SK-N-SH (cell line): ENCODE results near the gene ENTPD1. TPM values are rescaled to one million over a fixed set of nuclear protein-coding genes. Genes with fewer than 3 reads are reported as not detected.

Source experiments
- CTCF ChIA-PET: fragments of 300-600, 350-600 bp; formaldehyde crosslinking; extraction: SDS; loops from one replicate; lab custom pipeline; 2021; lab: Yijun Ruan, JAX
- POLR2A ChIA-PET: fragments of 350-600 bp; sonication (Branson Sonifier 250); formaldehyde crosslinking; extraction: SDS; loops from one replicate; lab custom pipeline; 2020; ENCODE audit warnings: antibody characterized with exemption, inconsistent platforms; lab: Yijun Ruan, JAX
- DNase-seq: peaks from one replicate; pipeline ENCODE4 v3.0.0; 2012
- H2AFZ ChIP-seq: fragments of 200-600 bp; sonication (generic); 2 replicates; pipeline ENCODE4 v1.8.1; 2016; ENCODE audit warnings: antibody characterized with exemption, mild to moderate bottlenecking, low read depth
- H3F3A ChIP-seq: fragments of 200-600 bp; sonication (generic); replicated peaks from 2 replicates; pipeline ENCODE3; 2016; ENCODE audit warnings: antibody characterized with exemption, mild to moderate bottlenecking; ENCODE audit not compliant: insufficient read depth
- H3K27ac ChIP-seq, 2 experiments: fragments of 200-500 bp in 1 of 2; fragments of 200-600 bp in 1 of 2; sonication (Bioruptor generic) in 1 of 2; sonication (generic), shearing (Covaris generic) in 1 of 2; 2 replicates each; pipeline versions ENCODE4 v1.5.1 to v1.6.1; 2014 to 2016; ENCODE audit warnings: low read depth in 2 of 2, inconsistent platforms in 1 of 2, low read length in 1 of 2, mild to moderate bottlenecking in 1 of 2, mixed read lengths in 1 of 2
- H3K27me3 ChIP-seq: fragments of 200-600 bp; sonication (generic), shearing (Covaris generic); 2 replicates; pipeline ENCODE4 v1.6.1; 2016; ENCODE audit warnings: mixed run types; ENCODE audit not compliant: insufficient read depth
- H3K36me3 ChIP-seq, 2 experiments: fragments of 200-500 bp in 1 of 2; fragments of 200-600 bp in 1 of 2; sonication (Bioruptor generic) in 1 of 2; sonication (generic) in 1 of 2; replicated peaks in 1 of 2; 2 replicates each; pipeline versions ENCODE3 to v1.5.1; 2014 to 2016; ENCODE audit warnings: low read length in 1 of 2, mild to moderate bottlenecking in 1 of 2; ENCODE audit not compliant: insufficient read depth in 2 of 2, control insufficient read depth in 1 of 2
- H3K4me1 ChIP-seq, 2 experiments: fragments of 200-500 bp in 1 of 2; fragments of 200-600 bp in 1 of 2; sonication (Bioruptor generic) in 1 of 2; sonication (generic), shearing (Covaris generic) in 1 of 2; 2 replicates each; pipeline versions ENCODE4 v1.5.1 to v1.6.1; 2014 to 2016; ENCODE audit warnings: low read depth in 1 of 2, low read length in 1 of 2, mixed run types in 1 of 2; ENCODE audit not compliant: insufficient read depth in 2 of 2, control insufficient read depth in 1 of 2
- H3K4me2 ChIP-seq: fragments of 200-600 bp; sonication (generic), shearing (Covaris generic); 2 replicates; pipeline ENCODE4 v1.6.1; 2017; ENCODE audit warnings: mixed run types
- H3K4me3 ChIP-seq, 2 experiments: fragments of 200-500 bp in 1 of 2; fragments of 200-600 bp in 1 of 2; sonication (Bioruptor generic) in 1 of 2; sonication (generic), shearing (Covaris generic) in 1 of 2; 2 replicates each; pipeline versions ENCODE4 v1.5.1 to v1.8.1; 2014 to 2016; ENCODE audit warnings: low read depth in 2 of 2, inconsistent platforms in 1 of 2, low read length in 1 of 2, mild to moderate bottlenecking in 1 of 2, mixed read lengths in 1 of 2, moderate library complexity in 1 of 2
- H3K79me2 ChIP-seq: fragments of 200-600 bp; sonication (generic); 2 replicates; pipeline ENCODE4 v1.8.1; 2017; ENCODE audit warnings: mild to moderate bottlenecking; ENCODE audit not compliant: insufficient read depth
- H3K9ac ChIP-seq: fragments of 200-600 bp; sonication (generic); 2 replicates; pipeline ENCODE4 v1.6.1; 2017; ENCODE audit warnings: mixed run types
- H3K9me2 ChIP-seq: fragments of 200-600 bp; sonication (generic); 2 replicates; pipeline ENCODE4 v1.6.1; 2017; ENCODE audit warnings: mixed run types
- H3K9me3 ChIP-seq: fragments of 200-600 bp; sonication (generic); 2 replicates; pipeline ENCODE4 v1.6.1; 2017; ENCODE audit warnings: mixed run types, mild to moderate bottlenecking, moderate library complexity
- H4K20me1 ChIP-seq: fragments of 200-600 bp; sonication (generic); 2 replicates; pipeline ENCODE4 v1.6.1; 2017; ENCODE audit warnings: mild to moderate bottlenecking, mixed run types; ENCODE audit not compliant: insufficient read depth
- ELF1 ChIP-seq: IDR thresholded peaks from 2 replicates; pipeline ENCODE4 v1.4.0; 2012
- EP300 ChIP-seq, 2 experiments: IDR thresholded peaks; 2 replicates each; pipeline versions ENCODE4 v1.4.0 to v1.6.1; 2012; ENCODE audit warnings: borderline replicate concordance in 1 of 2, low read depth in 1 of 2, low read length in 1 of 2
- FOSL2 ChIP-seq: IDR thresholded peaks from 2 replicates; pipeline ENCODE4 v1.4.0; 2012; ENCODE audit warnings: low read depth, mild to moderate bottlenecking, moderate library complexity, borderline replicate concordance
- GABPA ChIP-seq: IDR thresholded peaks from 2 replicates; pipeline ENCODE4 v1.4.0; 2012; ENCODE audit warnings: low read depth, mild to moderate bottlenecking
- NRF1 ChIP-seq: IDR thresholded peaks from 2 replicates; pipeline ENCODE4 v1.6.1; 2012; ENCODE audit warnings: low read depth, mild to moderate bottlenecking, low read length
- PBX3 ChIP-seq: IDR thresholded peaks from 2 replicates; pipeline ENCODE4; 2012
- RAD21 ChIP-seq: IDR thresholded peaks from 2 replicates; pipeline ENCODE4 v1.6.1; 2012; ENCODE audit warnings: mild to moderate bottlenecking, low read length
- RCOR1 ChIP-seq: fragments of 150-350 bp; IDR thresholded peaks from 2 replicates; pipeline ENCODE4 v1.6.1; 2017; ENCODE audit warnings: antibody characterized with exemption, low read length
- RXRA ChIP-seq: IDR thresholded peaks from 2 replicates; pipeline ENCODE4 v1.4.0; 2012; ENCODE audit warnings: low read depth, mild to moderate bottlenecking, borderline replicate concordance
- TAF1 ChIP-seq: IDR thresholded peaks from 2 replicates; pipeline ENCODE4 v1.6.1; 2012; ENCODE audit warnings: low read depth, mild to moderate bottlenecking, low read length, moderate library complexity, borderline replicate concordance
- TEAD4 ChIP-seq: IDR thresholded peaks from 2 replicates; pipeline ENCODE4 v1.4.0; 2012; ENCODE audit warnings: mild to moderate bottlenecking, borderline replicate concordance; ENCODE audit not compliant: insufficient read depth
- USF1 ChIP-seq: IDR thresholded peaks from 2 replicates; pipeline ENCODE4 v1.4.0; 2012; ENCODE audit warnings: low read depth, borderline replicate concordance
- YY1 ChIP-seq: IDR thresholded peaks from 2 replicates; pipeline ENCODE4 v1.4.0; 2012; ENCODE audit warnings: low read depth, mild to moderate bottlenecking
- WGBS: methylation state at CpG from one replicate; pipeline ENCODE4 v1.1.6; 2017; ENCODE audit warnings: low lambda C conversion rate; 5-methylcytosine and 5-hydroxymethylcytosine counted together
- polyA plus RNA-seq, 3 experiments: library from polyadenylated mRNA; depleted of rRNA; stranded (reverse); fragments of >200 nt; gene quantifications; 2 replicates each; pipeline ENCODE4 v1.2.3, GENCODE V29; 2012
- TF ChIP-seq, protein P1 (sequence below): fragments of 200-600 bp; sonication (generic); IDR thresholded peaks from 2 replicates; pipeline ENCODE4 v1.6.1; 2017; ENCODE audit warnings: antibody characterized with exemption, mild to moderate bottlenecking, moderate library complexity
- TF ChIP-seq, protein P2 (sequence below): fragments of 150-350 bp; IDR thresholded peaks from 2 replicates; pipeline ENCODE4 v1.6.1; 2017; ENCODE audit warnings: antibody characterized with exemption, low read length, low read depth, borderline replicate concordance
- TF ChIP-seq, protein P3 (sequence below): IDR thresholded peaks from 2 replicates; pipeline ENCODE4 v1.4.0; 2012; ENCODE audit warnings: low read depth

The ENTPD1 gene
- polyA plus RNA-seq, 1 of the 3 experiments (the other 2 are of a cell fraction) = 0.02 TPM

- Histone ChIP-seq H3K4me2 (no peak overlapping the region), H2AFZ (no peak overlapping the region), H3F3A (no peaks in the 10 kb centered on the region), H4K20me1 (no peaks in the 10 kb centered on the region), H3K79me2 (no peaks in the 10 kb centered on the region), H3K27ac (no peak overlapping the region), H3K4me1 (no peaks in the 10 kb centered on the region), H3K9me2 (no peaks in the 10 kb centered on the region), H3K27me3 (no peaks in the 10 kb centered on the region), H3K9ac (no peak overlapping the region), H3K9me3 (no peaks in the 10 kb centered on the region), H3K4me3 (no peak overlapping the region), H3K36me3 (no peaks in the 10 kb centered on the region)
- ChIA-PET CTCF (interaction anchor here (1.1 kb wide), 1 partner anchor 10 kb away, joined by 3 read pairs; no protein-coding TSS in a partner anchor), POLR2A (no interaction called here)
- no peak for DNase-seq
- TF ChIP-seq, protein P1, sequence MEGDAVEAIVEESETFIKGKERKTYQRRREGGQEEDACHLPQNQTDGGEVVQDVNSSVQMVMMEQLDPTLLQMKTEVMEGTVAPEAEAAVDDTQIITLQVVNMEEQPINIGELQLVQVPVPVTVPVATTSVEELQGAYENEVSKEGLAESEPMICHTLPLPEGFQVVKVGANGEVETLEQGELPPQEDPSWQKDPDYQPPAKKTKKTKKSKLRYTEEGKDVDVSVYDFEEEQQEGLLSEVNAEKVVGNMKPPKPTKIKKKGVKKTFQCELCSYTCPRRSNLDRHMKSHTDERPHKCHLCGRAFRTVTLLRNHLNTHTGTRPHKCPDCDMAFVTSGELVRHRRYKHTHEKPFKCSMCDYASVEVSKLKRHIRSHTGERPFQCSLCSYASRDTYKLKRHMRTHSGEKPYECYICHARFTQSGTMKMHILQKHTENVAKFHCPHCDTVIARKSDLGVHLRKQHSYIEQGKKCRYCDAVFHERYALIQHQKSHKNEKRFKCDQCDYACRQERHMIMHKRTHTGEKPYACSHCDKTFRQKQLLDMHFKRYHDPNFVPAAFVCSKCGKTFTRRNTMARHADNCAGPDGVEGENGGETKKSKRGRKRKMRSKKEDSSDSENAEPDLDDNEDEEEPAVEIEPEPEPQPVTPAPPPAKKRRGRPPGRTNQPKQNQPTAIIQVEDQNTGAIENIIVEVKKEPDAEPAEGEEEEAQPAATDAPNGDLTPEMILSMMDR = no peak
- TF ChIP-seq TEAD4 = no peak
- TF ChIP-seq, protein P2, sequence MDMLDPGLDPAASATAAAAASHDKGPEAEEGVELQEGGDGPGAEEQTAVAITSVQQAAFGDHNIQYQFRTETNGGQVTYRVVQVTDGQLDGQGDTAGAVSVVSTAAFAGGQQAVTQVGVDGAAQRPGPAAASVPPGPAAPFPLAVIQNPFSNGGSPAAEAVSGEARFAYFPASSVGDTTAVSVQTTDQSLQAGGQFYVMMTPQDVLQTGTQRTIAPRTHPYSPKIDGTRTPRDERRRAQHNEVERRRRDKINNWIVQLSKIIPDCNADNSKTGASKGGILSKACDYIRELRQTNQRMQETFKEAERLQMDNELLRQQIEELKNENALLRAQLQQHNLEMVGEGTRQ = no peak
- no peak for TF ChIP-seq GABPA
- TF ChIP-seq YY1 = no peak
- TF ChIP-seq RCOR1 = no peak
Observed at GRCh38 chr10:95835911-95836310, 79.9 kb downstream of the ENTPD1 start.

- Histone ChIP-seq H3K9me3 (no peaks in the 10 kb centered on the region), H3K36me3 (no peaks in the 10 kb centered on the region), H4K20me1 (no peaks in the 10 kb centered on the region), H3K4me1 (peaks cover 0 to 4% of the 10 kb centered on the region in 2 experiments; a peak in 1 of 4 replicates), H3K27ac (no peak overlapping the region), H3K4me3 (no peak overlapping the region), H3K4me2 (no peak overlapping the region), H3K9ac (no peak overlapping the region), H3K9me2 (no peaks in the 10 kb centered on the region), H2AFZ (no peak overlapping the region), H3F3A (no peaks in the 10 kb centered on the region), H3K27me3 (no peaks in the 10 kb centered on the region), H3K79me2 (no peaks in the 10 kb centered on the region)
- ChIA-PET POLR2A (interaction anchor here (1.1 kb wide), 1 partner anchor 143 kb away, joined by 3 read pairs; the partner anchor contains the start of gene TCTN3), CTCF (interaction anchor here (1.1 to 2.0 kb wide), 2 partner anchors 11 to 143 kb away, joined by 3 to 10 read pairs; partner anchors contain the start of gene TCTN3)
- DNase-seq = no peak
- TF ChIP-seq GABPA (no peak), FOSL2 (no peak), TAF1 (no peak), ELF1 (no peak), EP300 (IDR thresholded peaks at IDR 0.05; ENCODE audit: borderline replicate concordance in 1 of 2, low read depth in 1 of 2, low read length in 1 of 2) (no peak), NRF1 (no peak), USF1 (no peak), RAD21 (no peak), PBX3 (no peak), RXRA (no peak)
- TF ChIP-seq, protein P3, sequence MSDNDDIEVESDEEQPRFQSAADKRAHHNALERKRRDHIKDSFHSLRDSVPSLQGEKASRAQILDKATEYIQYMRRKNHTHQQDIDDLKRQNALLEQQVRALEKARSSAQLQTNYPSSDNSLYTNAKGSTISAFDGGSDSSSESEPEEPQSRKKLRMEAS = no peak
- WGBS = 15% methylated on average over 5 of the region's 5 CpGs
Observed at GRCh38 chr10:95836610-95837355, 80.8 kb downstream of the ENTPD1 start.
